Panc1 (cell line): ENCODE results near the gene CAMK2A. TPM values are rescaled to one million over a fixed set of nuclear protein-coding genes. Genes with fewer than 3 reads are reported as not detected.
"Not testable (repeated sequence)": the region's sequence is repeated elsewhere in the genome, so short reads cannot be mapped to it uniquely, and the experiment has no call there.

Experiments
- ATAC-seq: fragments of 200-7000 bp; cut with Tn5 transposase; 2 replicates; pipeline ENCODE4 v1.9.1; 2020; ENCODE audit warnings: mild to moderate bottlenecking, moderate library complexity
- BruUV-seq: library from RNA; stranded (reverse); fragments of 400-500 nt; replicated peaks from 2 replicates; lab custom pipeline; 2021; lab: Mats Ljungman, UMichigan
- CTCF ChIA-PET: fragments of 300-600 bp; sonication (Branson Sonifier 250); formaldehyde crosslinking; loops from one replicate; lab custom pipeline; 2022; ENCODE audit warnings: antibody characterized with exemption; lab: Charles Lee
- POLR2A ChIA-PET: fragments of 300-600 bp; sonication (Branson Sonifier 250); formaldehyde crosslinking; loops from one replicate; lab custom pipeline; 2022; ENCODE audit warnings: antibody characterized with exemption; lab: Charles Lee
- DNase-seq: peaks from one replicate; pipeline ENCODE4 v3.0.0-alpha.2; 2010; ENCODE audit warnings: low read depth, low spot score
- H3K27ac ChIP-seq: 2 replicates; pipeline ENCODE4 v1.5.1; 2011; ENCODE audit warnings: mild to moderate bottlenecking, low read length, inconsistent platforms
- H3K27me3 ChIP-seq: fragments of 200-500 bp; sonication (Bioruptor generic); 2 replicates; pipeline ENCODE4 v1.6.0; 2014; ENCODE audit warnings: low read length, inconsistent platforms; ENCODE audit not compliant: control insufficient read depth, insufficient read depth
- H3K36me3 ChIP-seq: fragments of 200-500 bp; sonication (Bioruptor generic); 2 replicates; pipeline ENCODE4 v1.5.1; 2014; ENCODE audit warnings: inconsistent platforms, mild to moderate bottlenecking, low read length, moderate library complexity; ENCODE audit not compliant: control insufficient read depth, insufficient read depth
- H3K4me1 ChIP-seq: 2 replicates; pipeline ENCODE4 v1.5.1; 2011; ENCODE audit warnings: inconsistent platforms, mild to moderate bottlenecking, low read length, moderate library complexity; ENCODE audit not compliant: control insufficient read depth, insufficient read depth
- H3K4me3 ChIP-seq, 2 experiments: 2 replicates each; pipeline ENCODE4 v1.5.1; 2011 to 2012; ENCODE audit warnings: low read depth in 2 of 2, low read length in 2 of 2, mild to moderate bottlenecking in 2 of 2, inconsistent platforms in 1 of 2, moderate library complexity in 1 of 2
- H3K9me3 ChIP-seq: fragments of 200-500 bp; sonication (Bioruptor generic); 2 replicates; pipeline ENCODE4 v1.5.1; 2014; ENCODE audit warnings: low read depth, mild to moderate bottlenecking, inconsistent platforms, low read length, moderate library complexity; ENCODE audit not compliant: control insufficient read depth, insufficient read depth
- CTCF ChIP-seq: fragments of 450-650 bp; IDR thresholded peaks from 2 replicates; pipeline ENCODE4 v1.5.1; 2017; ENCODE audit warnings: mild to moderate bottlenecking
- POLR2AphosphoS5 ChIP-seq: IDR thresholded peaks from 2 replicates; pipeline ENCODE4 v1.6.1; 2012; ENCODE audit warnings: mild to moderate bottlenecking, low read depth, low read length, moderate library complexity
- REST ChIP-seq, 2 experiments: IDR thresholded peaks; 2 replicates each; pipeline ENCODE4 v1.6.1; 2011 to 2012; ENCODE audit warnings: low read depth in 2 of 2, control low read depth in 1 of 2, low read length in 1 of 2, mild to moderate bottlenecking in 1 of 2, moderate library complexity in 1 of 2; ENCODE audit not compliant: insufficient read depth in 1 of 2
- SIN3A ChIP-seq: IDR thresholded peaks from 2 replicates; pipeline ENCODE4 v1.6.1; 2012; ENCODE audit warnings: low read depth, mild to moderate bottlenecking, low read length, moderate library complexity, borderline replicate concordance; ENCODE audit not compliant: insufficient read depth
- TCF7L2 ChIP-seq: IDR thresholded peaks from 2 replicates; pipeline ENCODE4 v1.6.1; 2011; ENCODE audit warnings: mild to moderate bottlenecking, low read depth, low read length, inconsistent platforms
- in situ Hi-C: cut with HindIII; loops from 2 replicates; pipeline ENCODE4 v1.10.0; 2016; ENCODE audit warnings: low sequenced_read_pairs, low pct_unique_long_range_greater_than_20kb
- intact Hi-C: fragments of 100-400 bp; cut with micrococcal nuclease; formaldehyde crosslinking; loops from one replicate; pipeline ENCODE4 v1.10.0; 2022; ENCODE audit not compliant: unreplicated experiment
- total RNA-seq: library from RNA; stranded (reverse); gene quantifications from one replicate; pipeline ENCODE4 v1.2.1, GENCODE V29; 2021; ENCODE audit not compliant: unreplicated experiment

The CAMK2A gene
- total RNA-seq, 1 experiment from 2014 or later: 0.51 TPM

- Histone ChIP-seq H3K4me1 (no peaks in the 10 kb centered on the region), H3K4me3 (no peak overlapping the region), H3K36me3 (no peaks in the 10 kb centered on the region), H3K27ac (no peak overlapping the region), H3K27me3 (no peaks in the 10 kb centered on the region), H3K9me3 (no peaks in the 10 kb centered on the region)
- TF ChIP-seq TCF7L2 (no peak), REST (IDR thresholded peaks at IDR 0.05; ENCODE audit: insufficient read depth in 1 of 2, low read depth in 2 of 2, low read length in 1 of 2) (no peak), SIN3A (no peak), POLR2AphosphoS5 (no peak), CTCF (no peak)
- POLR2A ChIA-PET: no interaction called here
- no TSS peak for BruUV-seq
- intact Hi-C loops: no loop called here
- DNase-seq (no peak), ATAC-seq (no peak)
- CTCF ChIA-PET: no interaction called here
- in situ Hi-C loops: no loop called here
Measured at GRCh38 chr5:150249744-150250143, 39.8 kb downstream of the CAMK2A start.

GRCh38 chr5:150248946-150249345, 40.6 kb downstream of the CAMK2A start:
- ChIA-PET POLR2A (no interaction called here), CTCF (no interaction called here)
- ATAC-seq (no peak), DNase-seq (no peak)
- Histone ChIP-seq H3K4me1 (no peaks in the 10 kb centered on the region), H3K9me3 (no peaks in the 10 kb centered on the region), H3K27ac (no peak overlapping the region), H3K4me3 (no peak overlapping the region), H3K36me3 (no peaks in the 10 kb centered on the region), H3K27me3 (no peaks in the 10 kb centered on the region)
- BruUV-seq: no TSS peak
- in situ Hi-C loops (no loop called here), intact Hi-C loops (no loop called here)
- TF ChIP-seq CTCF: no peak
- no peak for TF ChIP-seq TCF7L2
- TF ChIP-seq REST (IDR thresholded peaks at IDR 0.05; ENCODE audit: insufficient read depth in 1 of 2, low read depth in 2 of 2, low read length in 1 of 2): no peak
- no peak for TF ChIP-seq SIN3A

GRCh38 chr5:150248493-150248892, 41.1 kb downstream of the CAMK2A start:
- H3K27ac ChIP-seq, H3K4me3 ChIP-seq, DNase-seq, intact Hi-C loops, H3K9me3 ChIP-seq, in situ Hi-C loops, H3K36me3 ChIP-seq, ATAC-seq, H3K27me3 ChIP-seq, BruUV-seq, POLR2A ChIA-PET, H3K4me1 ChIP-seq, CTCF ChIA-PET: not testable (repeated sequence)
